NOMO-1 (cell line): ENCODE measurements around the gene IGSF23.

Experiments
- DNase-seq, 2 experiments: peaks; one replicate each; lab custom pipeline; 2025; ENCODE audit not compliant: unreplicated experiment in 2 of 2; lab: John Stamatoyannopoulos, UW

Gene IGSF23

DNA sequence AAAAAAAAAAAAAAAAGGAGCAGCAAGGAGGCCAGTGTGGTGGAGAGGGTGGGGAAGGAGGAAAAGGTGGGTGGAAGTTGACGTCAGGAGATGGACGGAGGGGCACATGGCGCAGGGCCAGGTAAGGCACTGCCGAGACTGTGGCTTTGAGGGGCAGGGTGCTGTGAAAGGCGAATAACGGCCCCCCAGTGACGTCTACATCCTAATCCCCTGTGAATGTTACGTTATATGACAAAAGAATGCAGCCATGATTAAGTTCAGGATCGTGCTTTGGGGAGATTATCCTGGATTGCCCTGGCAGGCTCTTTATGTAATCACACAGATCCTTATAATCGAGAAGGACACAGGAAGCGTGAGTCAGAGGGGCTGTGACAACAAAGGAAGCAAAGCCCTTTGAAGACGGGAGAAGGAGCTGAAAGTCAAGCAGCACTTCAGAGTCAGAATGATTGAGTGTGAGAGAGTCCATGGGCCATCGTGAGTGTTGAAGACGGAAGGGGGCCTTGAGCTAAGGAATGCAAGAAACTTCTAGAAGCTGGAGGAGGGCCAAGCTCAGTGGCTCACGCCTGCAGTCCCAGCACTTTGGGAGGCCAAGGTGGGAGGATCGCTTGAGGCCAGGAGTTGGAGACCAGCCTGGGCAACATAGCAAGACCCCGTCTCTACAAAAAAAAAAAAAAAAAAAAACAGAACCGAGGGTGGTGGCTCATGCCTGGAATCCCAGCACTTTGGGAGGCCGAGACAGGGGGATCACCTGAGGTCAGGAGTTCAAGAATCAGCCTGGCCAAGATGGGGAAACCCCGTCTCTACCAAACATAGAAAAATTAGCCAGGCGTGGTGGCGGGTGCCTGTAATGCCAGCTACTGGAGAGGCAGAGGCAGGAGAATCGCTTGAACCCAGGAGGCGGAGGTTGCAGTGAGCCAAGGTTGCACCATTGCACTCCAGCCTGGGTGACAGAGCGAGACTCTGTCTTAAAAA, 71.8 kb downstream of the IGSF23 start:
- DNase-seq = no peak

DNA sequence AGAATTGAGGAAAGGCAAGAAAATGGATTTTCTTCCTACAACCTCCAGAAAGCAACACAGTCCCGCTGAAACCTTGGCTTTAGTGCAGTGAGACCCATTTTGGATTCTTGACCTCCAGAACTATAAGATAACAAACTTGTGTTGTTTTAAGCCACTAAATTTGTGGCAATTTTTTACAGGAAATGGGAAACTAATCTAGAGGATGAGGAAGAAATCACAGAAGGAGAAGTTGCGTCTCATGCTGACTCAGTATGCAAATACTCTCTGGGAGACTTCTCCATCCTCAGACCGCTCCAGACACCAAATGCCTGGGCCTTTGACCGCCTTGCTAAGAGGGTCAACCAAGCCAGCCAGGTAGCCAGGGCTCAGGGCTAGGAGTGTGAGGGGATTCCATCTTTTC, 72.5 kb downstream of the IGSF23 start:
- DNase-seq = peak in 1 of 2 experiments; percentile 51
